Measurements from ENCODE around the gene PUM1. TPM values are rescaled to one million over a fixed set of nuclear protein-coding genes. Genes with fewer than 3 reads are reported as not detected.

PUM1 gene
- total and polyA plus RNA-seq, 2 experiments from 2014 or later = 68.6 to 97.4 TPM

- Histone ChIP-seq H3K9me2 (replicated peaks; ENCODE audit: insufficient read depth) (no peaks in the 10 kb centered on the region), H3K4me2 (no peak overlapping the region), H3K4me1 (ENCODE audit: insufficient read depth) (peaks cover 12% of the 10 kb centered on the region), H3K79me2 (peaks cover 100% of the 10 kb centered on the region), H3K9me3 (ENCODE audit: low read depth) (no peaks in the 10 kb centered on the region), H3K27me3 (no peaks in the 10 kb centered on the region), H3K27ac (no peak overlapping the region), H3K4me3 (no peak overlapping the region), H2AFZ (no peak overlapping the region), H3K36me3 (replicated peaks; ENCODE audit: insufficient read depth, low read depth) (no peaks in the 10 kb centered on the region), H4K20me1 (ENCODE audit: insufficient read depth, poor library complexity, severe bottlenecking) (peaks cover 100% of the 10 kb centered on the region)
- 96% methylated on average over 3 of the region's 3 CpGs for WGBS (ENCODE audit: low lambda C conversion rate, missing lambda C conversion rate)
- no peak for TF ChIP-seq EZH2phosphoT487 (IDR thresholded peaks at IDR 0.05; ENCODE audit: low read depth, severe bottlenecking, unreplicated experiment)
- no peak for TF ChIP-seq CTCF (IDR thresholded peaks at IDR 0.05; ENCODE audit: poor library complexity)
- TF ChIP-seq EZH2 (IDR thresholded peaks at IDR 0.05; ENCODE audit: borderline replicate concordance) = no peak
- no peak for DNase-seq (ENCODE audit: low spot score)
These were observed 37.6 kb downstream of the PUM1 start for GRCh38 chr1:31027693-31028526.

- H3K27ac ChIP-seq = no peak overlapping the region
- H4K20me1 ChIP-seq (ENCODE audit: insufficient read depth, poor library complexity, severe bottlenecking) = peaks cover 100% of the 10 kb centered on the region
- H3K4me3 ChIP-seq = no peak overlapping the region
- H3K9me3 ChIP-seq (ENCODE audit: low read depth) = no peaks in the 10 kb centered on the region
- no peak overlapping the region for H2AFZ ChIP-seq
- H3K27me3 ChIP-seq = no peaks in the 10 kb centered on the region
- no peaks in the 10 kb centered on the region for H3K36me3 ChIP-seq (replicated peaks; ENCODE audit: insufficient read depth, low read depth)
- peaks cover 29% of the 10 kb centered on the region for H3K4me1 ChIP-seq (ENCODE audit: insufficient read depth)
- no peak for DNase-seq (ENCODE audit: low spot score)
- no peak for TF ChIP-seq EZH2 (IDR thresholded peaks at IDR 0.05; ENCODE audit: borderline replicate concordance)
- H3K4me2 ChIP-seq = no peak overlapping the region
- 76% methylated on average over 2 of the region's 2 CpGs for WGBS (ENCODE audit: low lambda C conversion rate, missing lambda C conversion rate)
- H3K79me2 ChIP-seq = peaks cover 100% of the 10 kb centered on the region
- H3K9me2 ChIP-seq (replicated peaks; ENCODE audit: insufficient read depth) = no peaks in the 10 kb centered on the region
These were observed 43.3 kb downstream of the PUM1 start for GRCh38 chr1:31022259-31022658.

- Histone ChIP-seq H3K27ac (no peak overlapping the region), H3K9me2 (replicated peaks; ENCODE audit: insufficient read depth) (no peaks in the 10 kb centered on the region), H3K4me2 (no peak overlapping the region), H3K9me3 (ENCODE audit: low read depth) (no peaks in the 10 kb centered on the region), H3K4me1 (ENCODE audit: insufficient read depth) (peaks cover 24% of the 10 kb centered on the region), H3K27me3 (no peaks in the 10 kb centered on the region), H3K36me3 (replicated peaks; ENCODE audit: insufficient read depth, low read depth) (no peaks in the 10 kb centered on the region), H3K79me2 (peaks cover 100% of the 10 kb centered on the region), H3K4me3 (no peak overlapping the region), H4K20me1 (ENCODE audit: insufficient read depth, poor library complexity, severe bottlenecking) (peaks cover 100% of the 10 kb centered on the region), H2AFZ (no peak overlapping the region)
- DNase-seq (ENCODE audit: low spot score) = no peak
- WGBS (ENCODE audit: low lambda C conversion rate, missing lambda C conversion rate) = 55% methylated on average over 3 of the region's 3 CpGs
- no peak for TF ChIP-seq EZH2phosphoT487 (IDR thresholded peaks at IDR 0.05; ENCODE audit: low read depth, severe bottlenecking, unreplicated experiment)
These were observed 45.3 kb downstream of the PUM1 start for GRCh38 chr1:31020007-31020790.

- Histone ChIP-seq H4K20me1 (ENCODE audit: insufficient read depth, poor library complexity, severe bottlenecking) (peaks cover 100% of the 10 kb centered on the region), H3K27me3 (no peaks in the 10 kb centered on the region), H3K9me3 (ENCODE audit: low read depth) (no peaks in the 10 kb centered on the region), H3K36me3 (replicated peaks; ENCODE audit: insufficient read depth, low read depth) (no peaks in the 10 kb centered on the region), H3K4me2 (no peak overlapping the region), H3K27ac (no peak overlapping the region), H3K9me2 (replicated peaks; ENCODE audit: insufficient read depth) (no peaks in the 10 kb centered on the region), H3K4me3 (no peak overlapping the region), H3K79me2 (peaks cover 100% of the 10 kb centered on the region), H3K4me1 (ENCODE audit: insufficient read depth) (peaks cover 17% of the 10 kb centered on the region), H2AFZ (no peak overlapping the region)
- WGBS (ENCODE audit: low lambda C conversion rate, missing lambda C conversion rate) = 78% methylated on average over 3 of the region's 3 CpGs
- TF ChIP-seq EZH2 (IDR thresholded peaks at IDR 0.05; ENCODE audit: borderline replicate concordance) = no peak
- TF ChIP-seq CTCF (IDR thresholded peaks at IDR 0.05; ENCODE audit: poor library complexity) = no peak
- TF ChIP-seq EZH2phosphoT487 (IDR thresholded peaks at IDR 0.05; ENCODE audit: low read depth, severe bottlenecking, unreplicated experiment) = no peak
- no peak for DNase-seq (ENCODE audit: low spot score)
These were observed 46.1 kb downstream of the PUM1 start for GRCh38 chr1:31019401-31019800.
